H1 (cell line): Measurements from ENCODE around the gene AKR1C3. TPM values are rescaled to one million over a fixed set of nuclear protein-coding genes. Genes with fewer than 3 reads are reported as not detected.

Experiments
- CTCF ChIA-PET: fragments of 300-600 bp; sonication (Branson Sonifier 250); formaldehyde crosslinking; loops from one replicate; lab custom pipeline; 2021; ENCODE audit not compliant: partially characterized antibody; lab: Charles Lee
- POLR2A ChIA-PET: fragments of 300-600 bp; sonication (Branson Sonifier 250); formaldehyde crosslinking; loops from one replicate; lab custom pipeline; 2021; ENCODE audit warnings: inconsistent platforms; ENCODE audit not compliant: partially characterized antibody; lab: Charles Lee
- DNase-seq, 2 experiments: peaks; one replicate each; pipeline versions ENCODE4 v3.0.0 to v3.0.0-alpha.2; 2010 to 2022; ENCODE audit warnings: low spot score in 2 of 2, low read depth in 1 of 2, mixed read lengths in 1 of 2
- FAIRE-seq: peaks from 2 replicates; lab custom pipeline; 2011; peaks lifted over from hg19 to GRCh38; lab: Jason Lieb, UNC
- H2AFZ ChIP-seq: 2 replicates; pipeline ENCODE4 v1.8.1; 2012; ENCODE audit warnings: low read length, inconsistent platforms
- H2AK5ac ChIP-seq: 2 replicates; pipeline ENCODE4 v1.6.1; 2013; ENCODE audit warnings: low read depth, low read length
- H2BK120ac ChIP-seq: replicated peaks from 2 replicates; pipeline ENCODE3; 2013; ENCODE audit warnings: low read depth, low read length, inconsistent platforms
- H2BK12ac ChIP-seq: 2 replicates; pipeline ENCODE4 v1.6.1; 2013; ENCODE audit warnings: low read depth, low read length
- H2BK15ac ChIP-seq: 2 replicates; pipeline ENCODE4 v1.6.1; 2013; ENCODE audit warnings: low read length
- H2BK20ac ChIP-seq: 2 replicates; pipeline ENCODE4 v1.6.1; 2013; ENCODE audit warnings: low read length
- H2BK5ac ChIP-seq: 2 replicates; pipeline ENCODE4 v1.6.1; 2013; ENCODE audit warnings: low read depth, low read length
- H3K14ac ChIP-seq: 2 replicates; pipeline ENCODE4 v1.6.1; 2013; ENCODE audit warnings: inconsistent platforms; ENCODE audit not compliant: insufficient read length
- H3K18ac ChIP-seq: 2 replicates; pipeline ENCODE4 v1.6.1; 2013; ENCODE audit warnings: low read length; ENCODE audit errors: extremely low read depth
- H3K23ac ChIP-seq: 2 replicates; pipeline ENCODE4 v1.6.1; 2013; ENCODE audit warnings: inconsistent platforms; ENCODE audit not compliant: insufficient read length
- H3K23me2 ChIP-seq: 2 replicates; pipeline ENCODE4 v1.6.1; 2013; ENCODE audit warnings: low read depth, low read length
- H3K27ac ChIP-seq: 2 replicates; pipeline ENCODE4 v1.6.1; 2011; ENCODE audit warnings: low read depth, low read length, inconsistent platforms
- H3K27me3 ChIP-seq, 4 experiments: replicated peaks in 1 of 4; 1 replicate in 1 of 4; 2 replicates in 3 of 4; pipeline versions ENCODE4 v1.6.1 to v1.8.1; 2011 to 2013; ENCODE audit warnings: low read length in 3 of 4, mild to moderate bottlenecking in 3 of 4, inconsistent platforms in 2 of 4, mixed read lengths in 2 of 4, moderate library complexity in 1 of 4; ENCODE audit not compliant: control insufficient read depth in 3 of 4, insufficient read depth in 3 of 4; ENCODE audit errors: extremely low read depth in 1 of 4
- H3K36me3 ChIP-seq, 4 experiments: 2 replicates each; pipeline versions ENCODE4 v1.6.1 to v1.8.1; 2011 to 2013; ENCODE audit warnings: mild to moderate bottlenecking in 4 of 4, low read length in 3 of 4, moderate library complexity in 2 of 4, control low read depth in 1 of 4, inconsistent platforms in 1 of 4; ENCODE audit not compliant: insufficient read depth in 4 of 4, control insufficient read depth in 2 of 4
- H3K4ac ChIP-seq: replicated peaks from 2 replicates; pipeline ENCODE3; 2013; ENCODE audit warnings: low read length, low read depth, mixed read lengths, inconsistent platforms; ENCODE audit not compliant: insufficient read length
- H3K4me1 ChIP-seq, 4 experiments: replicated peaks in 1 of 4; 1 replicate in 1 of 4; 2 replicates in 3 of 4; pipeline versions ENCODE4 v1.6.1 to v1.8.1; 2011 to 2013; ENCODE audit warnings: low read length in 3 of 4, inconsistent platforms in 2 of 4, mixed read lengths in 1 of 4; ENCODE audit not compliant: insufficient read depth in 4 of 4, control insufficient read depth in 3 of 4
- H3K4me2 ChIP-seq, 2 experiments: 2 replicates each; pipeline versions ENCODE4 v1.6.1 to v1.8.1; 2011 to 2013; ENCODE audit warnings: low read depth in 2 of 2, low read length in 2 of 2, control low read depth in 1 of 2, inconsistent platforms in 1 of 2, mild to moderate bottlenecking in 1 of 2; ENCODE audit not compliant: insufficient read depth in 1 of 2
- H3K4me3 ChIP-seq, 4 experiments: fragments of 200-600, 300-600 bp in 1 of 4; sonication (generic), shearing (Covaris generic), sonication (Bioruptor Twin) in 1 of 4; 2 replicates each; pipeline versions ENCODE4 v1.5.1 to v1.8.1; 2011 to 2016; ENCODE audit warnings: low read length in 4 of 4, low read depth in 3 of 4, control low read depth in 2 of 4, inconsistent platforms in 2 of 4, mild to moderate bottlenecking in 2 of 4, mixed read lengths in 1 of 4, moderate library complexity in 1 of 4; ENCODE audit not compliant: insufficient read depth in 2 of 4; ENCODE audit errors: extremely low read depth in 1 of 4
- H3K56ac ChIP-seq: replicated peaks from 2 replicates; pipeline ENCODE3; 2013; ENCODE audit warnings: low read depth, mild to moderate bottlenecking, mixed read lengths, low read length, inconsistent platforms; ENCODE audit not compliant: insufficient read length
- H3K79me1 ChIP-seq: 2 replicates; pipeline ENCODE4 v1.6.1; 2013; ENCODE audit warnings: low read depth, low read length, control low read depth
- H3K79me2 ChIP-seq, 2 experiments: 2 replicates each; pipeline versions ENCODE4 v1.6.1 to v1.8.1; 2012 to 2013; ENCODE audit warnings: low read length in 2 of 2, mild to moderate bottlenecking in 2 of 2, inconsistent platforms in 1 of 2; ENCODE audit not compliant: insufficient read depth in 2 of 2, control insufficient read depth in 1 of 2
- H3K9ac ChIP-seq, 4 experiments: replicated peaks in 1 of 4; 1 replicate in 1 of 4; 2 replicates in 3 of 4; pipeline versions ENCODE4 v1.6.1 to v1.8.1; 2011 to 2013; ENCODE audit warnings: low read depth in 3 of 4, low read length in 3 of 4, control low read depth in 2 of 4, mild to moderate bottlenecking in 2 of 4, moderate library complexity in 2 of 4, inconsistent platforms in 1 of 4; ENCODE audit errors: extremely low read depth in 1 of 4
- H3K9me3 ChIP-seq, 2 experiments: 2 replicates each; pipeline versions ENCODE4 v1.6.1 to v1.8.1; 2012 to 2013; ENCODE audit warnings: mild to moderate bottlenecking in 2 of 2, moderate library complexity in 2 of 2, control low read depth in 1 of 2, inconsistent platforms in 1 of 2, low read depth in 1 of 2, low read length in 1 of 2, mixed read lengths in 1 of 2; ENCODE audit not compliant: insufficient read depth in 2 of 2
- H4K20me1 ChIP-seq, 2 experiments: replicated peaks in 1 of 2; 2 replicates each; pipeline versions ENCODE3 to v1.8.1; 2011 to 2013; ENCODE audit warnings: inconsistent platforms in 2 of 2, low read length in 2 of 2, mild to moderate bottlenecking in 1 of 2; ENCODE audit not compliant: insufficient read depth in 2 of 2, control insufficient read depth in 1 of 2
- H4K5ac ChIP-seq: 2 replicates; pipeline ENCODE4 v1.6.1; 2013; ENCODE audit warnings: low read length, low read depth, mixed read lengths, inconsistent platforms; ENCODE audit not compliant: insufficient read length
- H4K8ac ChIP-seq: 2 replicates; pipeline ENCODE4 v1.8.0; 2013; ENCODE audit warnings: mild to moderate bottlenecking, moderate library complexity, low read length, inconsistent platforms; ENCODE audit not compliant: insufficient read depth; ENCODE audit errors: extremely low read depth
- H4K91ac ChIP-seq: replicated peaks from 2 replicates; pipeline ENCODE3; 2013; ENCODE audit warnings: low read length, mixed read lengths, inconsistent platforms; ENCODE audit not compliant: insufficient read length
- NANOG ChIP-seq: IDR thresholded peaks from 2 replicates; pipeline ENCODE4 v1.6.1; 2011; ENCODE audit warnings: low read length, low read depth, mild to moderate bottlenecking, inconsistent platforms; ENCODE audit not compliant: insufficient read depth, poor library complexity, severe bottlenecking
- NRF1 ChIP-seq: IDR thresholded peaks from 2 replicates; pipeline ENCODE4 v1.6.1; 2011; ENCODE audit warnings: mild to moderate bottlenecking, low read depth, low read length, improper control_type of control experiment
- SP4 ChIP-seq: IDR thresholded peaks from 2 replicates; pipeline ENCODE4 v1.6.1; 2012; ENCODE audit warnings: low read length, inconsistent platforms
- YY1 ChIP-seq: IDR thresholded peaks from 2 replicates; pipeline ENCODE4 v1.6.1; 2011; ENCODE audit warnings: low read depth, mild to moderate bottlenecking, low read length
- WGBS, 2 experiments: shearing (Covaris generic) in 1 of 2; methylation state at CpG; one replicate each; pipeline versions ENCODE4 v1.1.6 to v1.1.7; 2013 to 2015; ENCODE audit warnings: low lambda C conversion rate in 2 of 2, mixed read lengths in 2 of 2, inconsistent platforms in 1 of 2, low coverage in 1 of 2, missing lambda C conversion rate in 1 of 2; ENCODE audit not compliant: insufficient replicate concordance in 2 of 2, insufficient coverage in 1 of 2, insufficient read length in 1 of 2; ENCODE audit errors: extremely low coverage in 1 of 2, missing lambda C conversion rate in 1 of 2; 5-methylcytosine and 5-hydroxymethylcytosine counted together
- polyA plus RNA-seq, 7 experiments: library from polyadenylated mRNA; depleted of rRNA in 3 of 7; stranded (reverse) in 5 of 7; unstranded in 2 of 7; fragments of >200 nt in 5 of 7; fragments of 200-250 nt in 2 of 7; gene quantifications; 1 replicate in 5 of 7; 2 replicates in 1 of 7; 4 replicates in 1 of 7; pipeline versions ENCODE4 v1.2.1 to v1.2.3, GENCODE V29; 2011 to 2013; ENCODE audit warnings: missing spikeins in 2 of 7, mixed read lengths in 2 of 7
- total RNA-seq: library from RNA; stranded (reverse); fragmentation: NEBNext Ultra II Directional; extraction: Animal tissue kit (Norgen Biotek cat#: 25700); gene quantifications from 2 replicates; pipeline ENCODE4 v1.2.1, GENCODE V29; 2021
- TF ChIP-seq, protein P1 (sequence below), 3 experiments: IDR thresholded peaks; 1 replicate in 2 of 3; 2 replicates in 1 of 3; pipeline versions ENCODE4 v1.5.1 to v1.6.1; 2011; ENCODE audit warnings: low read length in 3 of 3, mild to moderate bottlenecking in 3 of 3, inconsistent platforms in 2 of 3, low read depth in 1 of 3, moderate library complexity in 1 of 3; ENCODE audit not compliant: insufficient read depth in 1 of 3; ENCODE audit errors: control extremely low read depth in 1 of 3

Gene AKR1C3
- total and polyA plus RNA-seq, 2 of the 8 experiments (the other 6 are each of a cell fraction or from before 2014, with no cell fraction given) = 4.6 to 6.9 TPM

DNA sequence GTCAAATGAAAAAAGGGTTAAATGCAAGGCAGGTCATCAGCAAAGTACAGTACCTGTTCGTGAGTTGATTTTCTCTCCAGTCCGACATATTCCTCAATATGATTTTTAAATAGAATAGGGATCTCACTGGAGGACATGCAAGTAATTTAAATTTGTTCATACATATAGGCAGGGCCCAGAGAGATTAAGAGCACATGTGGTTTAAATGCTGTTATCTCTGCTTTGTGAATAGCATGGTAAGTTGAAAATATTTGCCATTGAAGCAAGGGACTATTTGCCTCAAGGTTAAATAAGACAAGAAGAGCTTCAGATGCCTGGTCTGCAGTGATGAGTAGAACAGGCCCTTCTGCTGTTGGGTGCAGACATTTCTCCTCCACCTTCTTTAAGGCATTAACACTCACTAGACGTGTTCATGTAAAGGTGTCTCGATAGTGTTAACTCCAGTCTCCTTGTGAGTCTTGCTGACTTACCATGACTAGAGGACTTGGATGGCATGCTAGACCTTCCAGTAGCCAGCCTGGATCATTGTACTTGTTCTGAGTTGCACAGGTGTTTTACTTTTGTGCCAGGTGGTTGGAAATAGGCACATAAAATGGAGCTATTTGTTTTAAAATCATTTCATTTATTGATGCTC lies 15.6 kb upstream of the AKR1C3 start:
- Histone ChIP-seq H3K4ac (no peak overlapping the region), H2BK120ac (no peak overlapping the region), H3K27me3 (no peaks in the 10 kb centered on the region), H3K79me1 (no peaks in the 10 kb centered on the region), H3K79me2 (no peaks in the 10 kb centered on the region), H3K36me3 (no peaks in the 10 kb centered on the region), H3K56ac (no peak overlapping the region), H3K9me3 (no peaks in the 10 kb centered on the region), H2AK5ac (no peak overlapping the region), H2BK20ac (no peak overlapping the region), H3K4me3 (no peak overlapping the region; a peak in 1 of 8 replicates), H3K23me2 (no peaks in the 10 kb centered on the region), H2BK5ac (no peak overlapping the region), H2BK15ac (no peak overlapping the region), H4K91ac (no peak overlapping the region), H4K5ac (no peak overlapping the region), H3K4me1 (no peaks in the 10 kb centered on the region), H3K23ac (no peak overlapping the region), H2AFZ (no peak overlapping the region), H3K27ac (no peak overlapping the region), H3K4me2 (no peak overlapping the region), H2BK12ac (no peak overlapping the region), H4K8ac (no peak overlapping the region), H3K14ac (no peak overlapping the region), H4K20me1 (no peaks in the 10 kb centered on the region), H3K9ac (no peak overlapping the region), H3K18ac (no peak overlapping the region)
- ChIA-PET POLR2A (no interaction called here), CTCF (interaction anchor here (0.6 to 3.9 kb wide), 4 partner anchors 11 to 204 kb away, joined by 3 to 17 read pairs (median 6); no protein-coding TSS in a partner anchor)
- DNase-seq (no peak), FAIRE-seq (no peak)
- 96% methylated on average over 4 of the region's 4 CpGs; no CpG with 5 or more reads in 1 of the 2 experiments for WGBS, 2 experiments
- TF ChIP-seq NRF1 = no peak
- TF ChIP-seq, protein P1, sequence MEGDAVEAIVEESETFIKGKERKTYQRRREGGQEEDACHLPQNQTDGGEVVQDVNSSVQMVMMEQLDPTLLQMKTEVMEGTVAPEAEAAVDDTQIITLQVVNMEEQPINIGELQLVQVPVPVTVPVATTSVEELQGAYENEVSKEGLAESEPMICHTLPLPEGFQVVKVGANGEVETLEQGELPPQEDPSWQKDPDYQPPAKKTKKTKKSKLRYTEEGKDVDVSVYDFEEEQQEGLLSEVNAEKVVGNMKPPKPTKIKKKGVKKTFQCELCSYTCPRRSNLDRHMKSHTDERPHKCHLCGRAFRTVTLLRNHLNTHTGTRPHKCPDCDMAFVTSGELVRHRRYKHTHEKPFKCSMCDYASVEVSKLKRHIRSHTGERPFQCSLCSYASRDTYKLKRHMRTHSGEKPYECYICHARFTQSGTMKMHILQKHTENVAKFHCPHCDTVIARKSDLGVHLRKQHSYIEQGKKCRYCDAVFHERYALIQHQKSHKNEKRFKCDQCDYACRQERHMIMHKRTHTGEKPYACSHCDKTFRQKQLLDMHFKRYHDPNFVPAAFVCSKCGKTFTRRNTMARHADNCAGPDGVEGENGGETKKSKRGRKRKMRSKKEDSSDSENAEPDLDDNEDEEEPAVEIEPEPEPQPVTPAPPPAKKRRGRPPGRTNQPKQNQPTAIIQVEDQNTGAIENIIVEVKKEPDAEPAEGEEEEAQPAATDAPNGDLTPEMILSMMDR (IDR thresholded peaks at IDR 0.05; ENCODE audit: control extremely low read depth in 1 of 3, insufficient read depth in 1 of 3, low read depth in 1 of 3, low read length in 3 of 3) = no peak
- TF ChIP-seq SP4 = no peak
- TF ChIP-seq NANOG = no peak
- no peak for TF ChIP-seq YY1
